ENCODE results near the gene CASP14. TPM values are rescaled to one million over a fixed set of nuclear protein-coding genes. Genes with fewer than 3 reads are reported as not detected.
"Not testable (repeated sequence)": the region's sequence is repeated elsewhere in the genome, so short reads cannot be mapped to it uniquely, and the experiment has no call there.

CASP14 gene, protein sequence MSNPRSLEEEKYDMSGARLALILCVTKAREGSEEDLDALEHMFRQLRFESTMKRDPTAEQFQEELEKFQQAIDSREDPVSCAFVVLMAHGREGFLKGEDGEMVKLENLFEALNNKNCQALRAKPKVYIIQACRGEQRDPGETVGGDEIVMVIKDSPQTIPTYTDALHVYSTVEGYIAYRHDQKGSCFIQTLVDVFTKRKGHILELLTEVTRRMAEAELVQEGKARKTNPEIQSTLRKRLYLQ
- polyA plus RNA-seq (2013, experiment 1 of 2; ENCODE audit: insufficient read length), result not detected
- polyA plus RNA-seq (2013, experiment 2 of 2; ENCODE audit: insufficient read length), result not detected

DNA sequence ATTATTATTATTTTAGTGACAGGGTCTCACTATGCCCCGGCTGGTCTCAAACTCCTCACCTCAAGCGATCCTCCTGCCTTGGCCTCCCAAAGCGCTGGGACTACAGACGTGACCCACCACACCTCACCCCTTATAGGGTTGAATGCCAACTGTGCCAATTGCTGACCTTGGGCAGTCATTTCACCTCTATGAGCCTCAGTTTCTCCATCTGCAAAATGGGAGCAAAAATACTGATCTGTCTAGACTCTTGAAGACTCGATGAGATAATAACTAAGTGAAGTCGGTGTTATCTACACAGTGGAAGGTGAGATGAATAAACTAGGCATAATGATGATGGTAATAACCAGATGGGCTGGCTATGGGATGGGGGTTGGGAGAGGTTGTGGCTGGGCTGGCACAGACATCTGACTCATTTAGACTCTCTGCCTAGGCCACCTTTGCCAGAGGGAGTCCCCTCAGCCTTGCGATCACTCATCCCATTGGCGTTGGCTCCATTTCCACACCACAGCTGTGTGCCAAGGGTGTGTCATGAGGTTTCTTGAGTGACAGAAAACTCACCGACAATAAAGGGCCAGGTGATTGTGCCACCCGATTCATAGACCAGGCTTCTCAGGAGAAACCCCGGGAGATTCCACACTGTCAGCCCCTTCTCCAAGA is at the start of gene CASP14:
Gene CASP14, plus strand, starts transcription at position 596 of the 657 bp plus-strand sequence. CDS start 2,772 bp downstream, outside the sequence.
- DNase-seq, result no peak

- no peak for DNase-seq
Observed at GRCh38 chr19:15008308-15008707, 41.0 kb upstream of the CASP14 start.

DNA sequence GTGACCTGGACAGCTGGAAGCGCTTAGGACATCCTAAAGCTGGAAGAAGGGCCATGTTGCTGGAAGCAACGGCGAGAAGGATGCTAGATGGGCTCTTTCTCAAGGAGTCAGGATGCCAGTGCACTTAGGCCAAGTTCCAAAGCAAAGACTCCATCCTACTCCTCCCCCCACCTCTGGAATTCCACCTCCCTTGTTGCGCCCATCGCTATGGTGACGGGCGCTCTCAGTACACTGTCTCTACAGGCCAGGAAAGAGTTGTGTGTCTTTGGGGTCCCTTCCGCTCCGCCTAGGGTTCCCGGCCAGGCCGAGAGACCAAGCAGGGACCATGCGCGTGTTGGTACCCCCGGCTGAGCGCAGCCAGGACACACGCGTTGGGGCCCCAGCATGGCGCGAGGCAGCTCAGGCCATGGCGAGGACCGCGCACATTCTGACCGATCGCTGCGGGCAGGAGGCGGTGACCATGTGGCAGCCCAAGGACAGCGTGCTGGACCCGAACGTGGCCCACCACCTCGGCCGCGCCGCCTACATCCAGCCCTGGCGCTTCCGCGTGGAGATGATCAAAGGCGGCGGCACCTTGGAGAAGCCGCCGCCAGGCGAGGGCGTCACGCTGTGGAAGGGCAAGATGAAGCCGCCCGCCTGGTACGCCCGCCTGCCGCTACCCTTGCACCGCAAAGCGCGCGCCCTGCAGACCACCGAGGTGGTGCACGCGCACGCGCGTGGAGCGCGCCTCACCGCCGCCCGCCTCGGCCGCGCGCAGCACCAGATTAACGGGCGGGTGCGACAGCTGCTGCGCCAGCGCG is 38.6 kb upstream of the CASP14 start:
- no peak for DNase-seq

- no peak for DNase-seq
Observed at GRCh38 chr19:15014579-15014978, 34.7 kb upstream of the CASP14 start.

DNA sequence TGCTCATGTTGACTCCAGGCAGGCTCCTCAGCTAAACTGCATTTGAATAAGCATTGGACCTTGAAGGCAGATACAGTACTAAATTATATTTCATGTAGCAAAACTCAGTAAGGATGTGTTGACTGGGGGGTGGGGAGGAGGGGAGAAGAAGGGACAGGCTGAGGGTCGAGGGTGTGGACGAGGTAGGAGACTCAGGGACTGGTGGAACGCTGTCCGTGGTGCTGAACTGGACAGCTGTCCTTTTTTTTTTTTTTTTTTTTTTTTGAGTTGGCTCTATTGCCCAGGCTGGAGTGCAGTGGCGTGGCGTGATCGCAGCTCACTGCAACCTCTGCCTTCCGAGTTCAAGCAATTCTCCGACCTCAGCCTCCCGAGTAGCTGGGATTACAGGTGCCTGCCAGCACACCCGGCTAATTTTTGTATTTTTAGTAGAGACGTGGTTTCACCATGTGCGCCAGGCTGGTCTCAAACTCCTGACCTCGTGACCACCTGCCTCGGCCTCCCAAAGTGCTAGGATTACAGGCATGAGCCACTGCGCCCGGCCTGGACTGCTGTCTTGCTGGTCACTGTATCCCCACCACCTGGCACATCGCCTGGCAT is 33.2 kb upstream of the CASP14 start:
- DNase-seq, result no peak

DNA sequence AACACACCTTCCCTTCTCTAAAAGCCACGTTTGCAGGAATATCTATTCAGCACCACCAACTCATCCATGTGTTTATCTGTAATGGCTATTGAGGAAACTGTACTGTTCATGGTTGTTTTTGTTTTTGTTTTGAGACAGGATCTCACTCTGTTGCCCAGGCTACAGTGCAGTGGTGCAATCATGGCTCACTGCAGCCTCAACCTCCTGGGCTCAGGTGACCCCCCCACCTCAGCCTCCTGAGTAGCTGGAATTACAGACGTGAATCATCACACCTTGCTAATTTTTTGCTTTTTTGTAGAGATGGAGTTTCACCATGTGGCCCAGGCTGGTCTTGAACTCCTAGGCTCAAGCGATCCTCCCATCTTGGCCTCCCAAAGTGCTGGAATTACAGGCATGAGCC is 30.4 kb upstream of the CASP14 start:
- not testable (repeated sequence) for DNase-seq

GRCh38 chr19:15021286-15022007 is 27.8 kb upstream of the CASP14 start:
- no peak for DNase-seq

DNA sequence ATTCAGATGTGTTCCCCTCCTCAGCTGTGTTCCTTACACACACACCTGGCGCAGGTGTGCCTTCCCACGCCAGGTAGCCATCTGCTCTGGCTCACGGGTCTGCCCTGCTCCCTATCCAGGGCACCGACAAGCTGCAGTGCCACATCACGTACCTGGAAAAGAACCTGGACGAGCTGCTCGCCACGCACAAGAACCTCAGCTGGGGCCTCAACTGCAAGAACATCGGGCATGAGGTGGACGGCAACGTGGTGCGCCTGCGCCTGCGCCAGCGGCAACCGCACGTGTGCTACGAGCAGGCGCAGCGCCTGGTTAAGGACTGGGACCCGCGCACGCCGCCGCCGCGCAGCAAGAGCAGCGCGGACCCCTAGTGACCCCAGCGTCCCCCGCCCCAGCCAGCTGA is 26.5 kb upstream of the CASP14 start:
- DNase-seq, result no peak

DNA sequence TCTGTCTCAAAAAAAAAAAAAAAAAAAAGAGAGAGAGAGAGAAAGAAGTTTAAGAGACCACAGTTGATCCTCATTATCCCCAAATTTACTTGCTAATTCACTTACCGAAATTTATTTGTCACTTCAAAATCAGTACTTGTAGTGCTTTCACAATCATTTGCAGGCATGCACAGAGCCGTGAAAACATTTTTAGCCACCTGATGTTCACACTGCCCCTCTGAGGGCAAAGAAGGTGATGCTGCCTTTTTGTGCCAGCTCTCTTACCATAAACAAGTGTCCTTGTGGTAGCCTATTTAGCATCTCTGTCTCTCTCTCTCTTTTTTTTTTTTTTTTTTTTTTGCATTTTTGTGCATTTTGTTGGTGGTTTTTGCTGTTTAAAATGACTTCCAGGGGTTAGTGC is 24.1 kb upstream of the CASP14 start:
- DNase-seq, result no peak

DNA sequence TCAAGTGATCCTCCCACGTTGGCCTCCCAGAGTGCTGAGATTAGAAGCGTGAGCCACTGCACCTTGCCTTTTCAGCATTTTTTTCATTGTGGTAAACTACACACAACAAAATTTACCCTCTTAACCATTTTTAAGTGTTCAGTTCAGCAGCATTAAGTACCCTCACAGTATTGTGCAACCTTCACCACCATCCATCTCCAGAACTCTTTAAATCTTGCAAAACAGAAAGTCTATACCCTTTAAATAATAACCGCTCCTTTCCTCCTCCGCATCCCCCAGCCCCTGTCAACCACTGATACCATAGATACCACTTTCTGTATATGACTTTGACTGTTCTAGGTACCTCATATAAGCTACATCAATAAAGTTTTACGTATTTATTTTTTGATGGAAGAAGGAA is 20.8 kb upstream of the CASP14 start:
- no peak for DNase-seq

DNA sequence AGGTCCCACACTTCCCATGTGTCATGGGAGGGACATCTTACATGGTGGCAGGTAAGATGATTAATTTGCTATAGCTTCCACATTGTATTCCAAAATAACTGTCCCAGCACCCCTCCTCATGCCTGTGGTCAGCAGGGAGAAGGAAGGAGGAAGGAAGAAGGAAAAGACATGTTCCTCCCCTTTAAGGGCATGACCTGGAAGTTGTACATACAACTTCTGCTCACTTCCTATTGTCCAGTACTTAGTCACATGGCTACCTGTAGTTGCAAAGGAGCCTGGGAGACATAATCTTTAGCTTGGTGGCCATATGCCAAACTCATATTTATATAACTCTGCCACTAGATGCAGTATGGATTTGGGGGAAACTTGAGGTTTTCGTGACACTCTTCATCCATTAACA is 17.6 kb upstream of the CASP14 start:
- DNase-seq, result no peak

DNA sequence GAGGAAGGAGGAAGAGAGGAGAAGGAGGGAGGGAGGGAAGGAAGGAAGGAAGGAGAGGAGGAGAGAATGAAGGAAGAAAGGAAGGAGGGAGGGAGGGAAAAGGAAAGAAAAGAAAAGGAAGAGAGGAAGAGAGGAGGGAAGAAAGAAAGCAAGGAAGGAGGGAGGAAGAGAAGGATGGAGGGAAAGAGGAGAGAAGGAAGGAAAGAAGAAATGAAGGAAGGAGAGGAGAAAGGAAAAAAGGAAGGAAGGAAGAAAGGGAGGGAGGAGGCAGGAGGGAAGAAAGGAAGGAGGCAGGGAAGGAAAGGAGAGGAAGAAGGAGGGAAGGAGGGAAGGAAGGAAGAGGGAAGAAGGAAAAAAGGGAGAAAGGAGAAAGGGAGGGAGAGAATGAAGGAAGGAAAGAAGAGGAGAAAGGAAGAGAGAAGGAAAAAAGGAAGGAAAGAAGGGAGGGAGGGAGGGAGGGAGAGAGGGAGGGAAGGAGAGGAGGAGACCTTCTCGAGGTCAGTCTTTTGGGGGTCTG is 13.4 kb upstream of the CASP14 start:
- DNase-seq, result no peak

- no peak for DNase-seq
Observed at GRCh38 chr19:15037586-15037985, 11.7 kb upstream of the CASP14 start.

GRCh38 chr19:15038294-15038693 is 11.0 kb upstream of the CASP14 start:
- no peak for DNase-seq

- DNase-seq, result no peak
Observed at GRCh38 chr19:15042003-15042402, 7.3 kb upstream of the CASP14 start.

- no peak for DNase-seq
Observed at GRCh38 chr19:15042826-15043225, 6.5 kb upstream of the CASP14 start.

DNA sequence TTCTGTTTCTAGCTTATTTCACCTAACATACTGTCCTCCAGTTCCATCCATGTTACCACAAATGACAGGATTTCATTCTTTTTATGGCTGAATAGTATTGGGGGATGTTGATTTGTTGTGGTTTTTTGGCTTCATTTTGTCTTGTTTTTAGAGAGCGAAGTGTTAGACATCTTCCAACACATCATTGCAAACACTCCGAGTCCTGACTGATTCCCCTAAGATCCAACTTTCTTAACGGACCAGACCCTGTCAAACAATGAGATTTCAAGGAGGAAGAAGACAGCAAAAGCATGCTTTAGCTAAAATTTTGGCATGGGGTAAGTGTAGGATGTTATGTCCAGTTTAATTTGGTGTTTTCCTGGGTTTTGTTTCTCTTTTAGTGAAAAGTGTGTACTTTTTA is 3.8 kb upstream of the CASP14 start:
- DNase-seq, result no peak

DNA sequence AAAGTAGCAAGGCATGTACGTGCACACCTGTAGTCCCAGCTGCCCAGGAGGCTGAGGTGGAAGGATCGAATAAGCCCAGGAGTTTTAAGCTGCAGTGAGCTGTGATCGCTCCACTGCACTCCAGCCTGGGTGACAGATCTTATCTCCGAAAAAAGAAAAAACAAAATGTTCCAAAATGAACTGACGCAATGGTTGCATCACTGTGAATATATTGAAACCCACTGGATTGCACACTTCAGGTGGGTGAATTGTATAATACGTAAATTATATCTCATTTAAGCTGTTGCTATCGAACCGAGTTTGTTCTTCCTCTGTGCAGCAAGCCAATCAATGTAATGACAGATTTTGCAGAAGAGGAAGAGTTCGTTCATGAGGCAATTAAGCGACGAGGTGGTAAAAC is 1.6 kb upstream of the CASP14 start:
- no peak for DNase-seq

DNA sequence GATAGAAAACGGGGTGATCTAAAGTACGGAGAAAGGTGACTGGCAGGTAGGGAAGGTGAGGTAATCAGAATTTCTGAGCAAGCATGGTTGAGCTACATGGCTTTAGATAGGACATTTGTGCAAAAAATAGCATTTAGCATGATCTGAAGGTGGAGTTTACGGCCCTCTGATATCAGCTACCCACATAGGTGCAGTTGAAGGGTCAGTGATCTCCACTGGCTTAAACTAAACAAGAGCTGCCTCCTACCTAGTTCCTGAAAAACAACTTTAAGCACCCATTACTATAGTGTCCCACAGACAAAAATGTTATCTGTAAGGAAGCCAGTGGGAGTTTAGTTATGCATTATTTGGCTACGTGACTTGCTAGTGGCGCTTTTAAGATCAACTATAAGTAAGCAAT is 1.2 kb upstream of the CASP14 start:
- DNase-seq, result no peak

GRCh38 chr19:15050639-15051038 is 1.4 kb downstream of the CASP14 start:
- DNase-seq, result no peak

DNA sequence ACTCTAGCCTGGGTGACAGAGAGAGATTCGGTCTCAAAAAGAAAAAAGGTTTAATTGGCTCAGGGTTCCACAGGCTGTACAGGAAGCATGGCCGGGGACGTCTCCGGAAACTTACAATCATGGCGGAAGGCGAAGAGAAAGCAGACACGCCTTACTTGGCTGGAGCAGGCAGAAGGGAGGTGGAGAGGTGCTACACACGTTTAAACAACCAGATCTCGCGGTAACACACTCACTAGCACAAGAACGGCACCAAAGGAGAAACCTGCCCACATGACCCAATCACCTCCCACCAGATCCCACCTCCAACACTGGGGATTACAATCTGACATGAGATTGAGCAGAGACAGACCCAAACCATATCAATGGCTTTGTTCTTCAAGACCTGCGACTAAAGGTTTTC is 12.8 kb downstream of the CASP14 start:
- DNase-seq, result no peak

DNA sequence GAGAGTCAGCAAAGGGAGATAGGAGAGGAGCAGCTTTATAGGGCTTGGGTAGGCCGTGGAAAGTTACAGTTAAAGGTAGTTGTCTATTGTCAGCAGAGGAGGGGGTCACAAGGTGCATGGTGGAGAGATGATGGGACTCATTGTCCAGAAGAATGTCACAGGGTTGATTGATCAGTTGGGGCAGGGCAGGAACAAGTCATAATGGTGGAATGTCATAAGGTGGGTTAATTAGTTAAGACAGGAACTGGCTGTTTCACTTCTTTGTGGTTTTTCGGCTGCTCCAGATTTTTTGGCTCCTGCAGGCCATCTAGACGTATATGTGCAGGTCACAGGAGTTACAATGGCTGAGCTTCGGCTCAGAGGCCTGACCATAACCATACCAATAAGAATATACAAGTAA is 21.1 kb downstream of the CASP14 start:
- DNase-seq, result not testable (repeated sequence)
